ENCODE data around the gene SC5D.

DNA sequence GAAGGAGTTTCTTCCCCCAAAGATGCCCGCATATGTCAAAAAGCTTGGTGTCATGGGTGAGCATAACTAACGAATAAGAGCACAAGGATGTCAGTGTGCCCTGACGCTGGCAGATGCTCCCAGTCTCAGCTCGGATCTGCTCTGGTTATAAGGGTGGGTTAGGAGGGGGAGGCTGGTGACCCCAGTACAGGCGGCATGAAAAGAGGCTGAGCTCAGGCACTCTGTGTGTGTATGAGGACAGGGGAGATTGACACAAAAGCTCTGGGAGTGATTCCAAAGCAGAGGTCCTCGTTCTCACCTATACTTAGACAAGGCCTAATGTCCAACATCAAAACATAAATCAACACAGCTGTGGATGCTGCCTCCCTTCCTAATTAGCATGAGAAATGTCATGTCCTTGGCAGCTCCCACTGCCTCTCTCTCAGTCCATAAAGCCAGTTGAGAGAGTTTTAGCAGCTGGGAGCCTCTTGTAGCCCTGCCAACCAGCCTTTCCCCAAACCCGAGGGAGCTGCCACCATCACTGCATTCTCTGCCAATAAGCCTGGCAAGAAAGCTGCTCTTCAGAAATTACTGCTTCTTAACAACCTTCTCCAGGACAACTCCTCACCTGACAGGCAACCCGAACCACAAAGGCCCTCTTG, 59.8 kb downstream of the SC5D start:
- TF ChIP-seq POLR2AphosphoS5 (IDR thresholded peaks at IDR 0.05; ENCODE audit: low read depth, low read length) (no peak), TAF1 (IDR thresholded peaks at IDR 0.05; ENCODE audit: borderline replicate concordance, low read depth, low read length) (no peak), POLR2A (IDR thresholded peaks at IDR 0.05; ENCODE audit: low read depth, low read length) (no peak)
